HG03095 (cell line): ENCODE data around the gene HOXB4.
"Not testable (repeated sequence)": the region's sequence is repeated elsewhere in the genome, so short reads cannot be mapped to it uniquely, and the experiment has no call there.

Source experiments
- ATAC-seq: cut with Tn5 transposase; IDR thresholded peaks from one replicate; pipeline ENCODE4 v1.9.1; 2021; ENCODE audit warnings: moderate library complexity; ENCODE audit not compliant: unreplicated experiment

HOXB4 gene

DNA sequence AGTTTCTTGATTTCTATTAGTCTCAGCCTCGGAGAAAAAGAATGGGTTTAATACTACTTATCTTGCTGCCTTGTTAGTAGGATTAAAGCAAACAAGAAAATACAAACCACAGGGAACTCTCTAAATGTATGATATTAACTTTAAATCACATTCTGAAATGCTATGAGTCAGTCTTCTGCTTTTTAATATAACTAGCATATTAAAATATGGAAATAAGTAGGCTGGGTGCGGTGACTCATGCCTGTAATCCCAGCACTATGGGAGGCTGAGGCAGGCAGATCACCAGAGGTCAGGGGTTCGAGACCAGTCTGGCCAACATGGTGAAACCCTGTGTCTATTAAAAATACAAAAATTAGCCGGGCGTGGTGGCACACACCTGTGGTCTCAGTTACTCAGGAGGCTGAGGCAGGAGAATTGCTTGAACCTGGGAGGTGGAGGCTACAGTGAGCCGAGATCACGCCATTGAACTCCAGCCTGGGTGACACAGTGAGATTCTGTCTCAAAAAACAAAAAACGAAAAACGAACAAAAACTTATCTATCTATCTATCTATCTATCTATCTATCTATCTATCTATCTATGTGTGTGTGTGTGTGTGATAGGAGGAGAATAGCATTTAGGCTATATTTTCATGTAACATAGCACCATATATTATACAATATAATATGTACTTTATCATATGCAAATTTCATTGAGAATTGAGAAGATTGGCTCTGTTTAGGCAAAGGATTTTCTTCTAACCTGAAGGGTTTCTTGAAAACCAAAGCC, 42.2 kb downstream of the HOXB4 start:
- not testable (repeated sequence) for ATAC-seq

GRCh38 chr17:48532261-48532660, 45.9 kb downstream of the HOXB4 start:
- no peak for ATAC-seq

- no peak for ATAC-seq
Observed at GRCh38 chr17:48530887-48531272, 47.3 kb downstream of the HOXB4 start, which contains the start of gene HOXB1. TSS of gene HOXB1 (minus strand) at chr17:48531011. CDS start at chr17:48530904, 107 bp downstream.

DNA sequence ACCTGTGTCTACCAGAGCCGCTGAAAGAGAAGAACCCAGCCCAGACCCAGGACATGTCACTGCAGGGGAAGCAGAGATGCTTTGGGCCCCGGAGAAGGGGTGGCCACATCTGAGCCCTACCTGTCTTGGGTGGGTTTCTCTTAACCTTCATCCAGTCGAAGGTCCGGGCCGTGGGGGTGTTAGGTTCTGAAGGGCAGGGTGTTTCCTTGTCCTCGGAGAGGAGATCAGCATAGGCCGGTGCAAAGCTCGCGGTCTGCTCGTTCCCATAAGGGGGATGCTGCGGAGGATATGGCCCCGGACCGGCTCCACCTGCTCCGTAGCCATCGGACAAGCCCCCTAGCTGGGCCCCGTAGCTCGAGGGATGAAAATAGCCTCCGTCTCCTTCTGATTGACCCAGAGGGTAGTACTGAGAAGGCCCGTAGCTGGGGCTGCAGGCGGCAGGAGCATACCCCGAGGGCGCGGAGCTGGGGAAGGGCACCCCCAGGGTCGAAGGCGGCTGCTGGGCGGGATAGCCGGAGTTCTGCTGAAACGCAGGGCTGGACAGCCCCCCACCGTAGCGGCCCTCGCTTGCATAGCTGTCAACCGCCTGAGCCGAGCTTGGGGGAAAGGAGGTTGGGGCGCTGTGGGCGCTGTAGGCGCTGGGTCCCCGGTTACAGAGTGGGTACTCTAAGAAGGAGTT, 47.8 kb downstream of the HOXB4 start:
- ATAC-seq = no peak

GRCh38 chr17:48529683-48530009, 48.5 kb downstream of the HOXB4 start:
- no peak for ATAC-seq

DNA sequence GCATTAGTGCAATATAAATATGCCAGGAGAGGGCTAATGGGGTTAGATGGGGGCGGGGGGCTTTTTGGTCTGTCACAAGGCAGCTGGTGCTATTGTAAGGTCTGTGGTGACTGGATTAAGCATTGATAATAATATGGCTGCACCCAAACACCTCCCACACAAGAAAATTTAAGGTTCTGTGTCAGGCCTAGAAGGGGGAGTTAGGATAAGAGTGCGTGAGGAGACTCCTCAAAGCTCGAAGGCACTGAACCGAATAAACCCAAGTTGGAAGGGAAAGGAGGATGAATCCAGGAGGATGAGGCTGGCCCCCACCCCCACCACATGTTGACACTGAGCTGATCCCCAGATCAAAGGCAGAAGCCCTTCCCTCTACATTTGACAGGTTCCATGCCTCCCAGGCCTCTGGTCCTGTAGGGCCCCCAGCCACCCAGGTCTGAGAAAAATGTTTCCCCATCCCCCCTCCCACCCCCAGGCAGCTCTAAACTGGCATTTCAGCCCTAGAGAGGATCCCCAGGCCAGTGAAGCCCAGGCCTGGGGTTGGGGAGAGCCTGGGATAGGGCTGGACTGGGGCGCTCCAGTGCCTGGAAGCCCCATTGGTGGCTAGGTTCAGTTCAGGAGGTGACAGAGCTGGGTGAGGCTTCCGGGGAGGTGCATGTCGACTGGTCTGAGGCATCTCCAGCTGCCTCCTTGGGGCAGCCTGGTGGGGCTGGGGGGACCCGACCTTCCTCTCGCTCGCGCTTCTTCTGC, 49.0 kb downstream of the HOXB4 start:
- ATAC-seq = no peak

- ATAC-seq = no peak
Observed at GRCh38 chr17:48528153-48528935, 49.8 kb downstream of the HOXB4 start.

GRCh38 chr17:48527547-48527932, 50.6 kb downstream of the HOXB4 start:
- ATAC-seq = no peak

GRCh38 chr17:48526608-48527546, 51.3 kb downstream of the HOXB4 start:
- no peak for ATAC-seq
